ENCODE measurements around the gene NPAS3.

NPAS3 gene

GRCh38 chr14:33736299-33736825 lies 797.7 kb downstream of the NPAS3 start:
- DNase-seq = no peak

GRCh38 chr14:33736979-33737378 lies 798.3 kb downstream of the NPAS3 start:
- no peak for DNase-seq

GRCh38 chr14:33737446-33737845 lies 798.8 kb downstream of the NPAS3 start:
- no peak for DNase-seq

- DNase-seq = no peak
These were observed 799.4 kb downstream of the NPAS3 start for GRCh38 chr14:33738029-33738428.

- no peak for DNase-seq
These were observed 799.8 kb downstream of the NPAS3 start for GRCh38 chr14:33738491-33738890.

GRCh38 chr14:33740531-33740930 lies 801.9 kb downstream of the NPAS3 start:
- DNase-seq = no peak

- DNase-seq = no peak
These were observed 803.5 kb downstream of the NPAS3 start for GRCh38 chr14:33742166-33742565.

GRCh38 chr14:33745163-33745562 lies 806.5 kb downstream of the NPAS3 start:
- DNase-seq = no peak

- DNase-seq = no peak
These were observed 809.1 kb downstream of the NPAS3 start for GRCh38 chr14:33747749-33748148.

- DNase-seq = no peak
These were observed 815.6 kb downstream of the NPAS3 start for GRCh38 chr14:33754261-33754660.

GRCh38 chr14:33755358-33755757 lies 816.7 kb downstream of the NPAS3 start:
- no peak for DNase-seq

GRCh38 chr14:33756833-33757232 lies 818.2 kb downstream of the NPAS3 start:
- no peak for DNase-seq

- DNase-seq = no peak
These were observed 819.9 kb downstream of the NPAS3 start for GRCh38 chr14:33758547-33758946.

GRCh38 chr14:33762161-33762851 lies 823.6 kb downstream of the NPAS3 start:
- DNase-seq = no peak

GRCh38 chr14:33764876-33765650 lies 826.4 kb downstream of the NPAS3 start:
- DNase-seq = no peak

- no peak for DNase-seq
These were observed 829.1 kb downstream of the NPAS3 start for GRCh38 chr14:33767586-33768457.

GRCh38 chr14:33768458-33768830 lies 829.8 kb downstream of the NPAS3 start:
- no peak for DNase-seq

GRCh38 chr14:33773205-33774030 lies 834.7 kb downstream of the NPAS3 start:
- no peak for DNase-seq

- no peak for DNase-seq
These were observed 835.5 kb downstream of the NPAS3 start for GRCh38 chr14:33774161-33774560.

GRCh38 chr14:33774723-33775470 lies 836.2 kb downstream of the NPAS3 start:
- DNase-seq = no peak

GRCh38 chr14:33776871-33777270 lies 838.2 kb downstream of the NPAS3 start:
- no peak for DNase-seq

- DNase-seq = no peak
These were observed 839.0 kb downstream of the NPAS3 start for GRCh38 chr14:33777681-33778080.
